HUES48 (cell line): ENCODE measurements around the gene DTX3L.

Experiments used
- H3K27ac ChIP-seq: one replicate; pipeline ENCODE4 v1.7.0; 2013; ENCODE audit warnings: low read depth, low read length, inconsistent platforms
- H3K27me3 ChIP-seq: 2 replicates; pipeline ENCODE4 v1.6.1; 2013; ENCODE audit warnings: mild to moderate bottlenecking, low read length; ENCODE audit not compliant: control insufficient read depth, insufficient read depth
- H3K36me3 ChIP-seq: 2 replicates; pipeline ENCODE4 v1.6.1; 2013; ENCODE audit warnings: low read length; ENCODE audit not compliant: control insufficient read depth, insufficient read depth
- H3K4me1 ChIP-seq: 2 replicates; pipeline ENCODE4 v1.6.1; 2013; ENCODE audit warnings: mild to moderate bottlenecking, low read length; ENCODE audit not compliant: control insufficient read depth, insufficient read depth
- H3K4me3 ChIP-seq: 2 replicates; pipeline ENCODE4 v1.5.1; 2013; ENCODE audit warnings: mild to moderate bottlenecking, low read depth, low read length
- H3K9ac ChIP-seq: 2 replicates; pipeline ENCODE4 v1.6.1; 2013; ENCODE audit warnings: mild to moderate bottlenecking, low read depth, low read length, moderate library complexity
- H3K9me3 ChIP-seq: 2 replicates; pipeline ENCODE4 v1.6.1; 2013; ENCODE audit warnings: low read length; ENCODE audit not compliant: control insufficient read depth, insufficient read depth

DTX3L gene

DNA sequence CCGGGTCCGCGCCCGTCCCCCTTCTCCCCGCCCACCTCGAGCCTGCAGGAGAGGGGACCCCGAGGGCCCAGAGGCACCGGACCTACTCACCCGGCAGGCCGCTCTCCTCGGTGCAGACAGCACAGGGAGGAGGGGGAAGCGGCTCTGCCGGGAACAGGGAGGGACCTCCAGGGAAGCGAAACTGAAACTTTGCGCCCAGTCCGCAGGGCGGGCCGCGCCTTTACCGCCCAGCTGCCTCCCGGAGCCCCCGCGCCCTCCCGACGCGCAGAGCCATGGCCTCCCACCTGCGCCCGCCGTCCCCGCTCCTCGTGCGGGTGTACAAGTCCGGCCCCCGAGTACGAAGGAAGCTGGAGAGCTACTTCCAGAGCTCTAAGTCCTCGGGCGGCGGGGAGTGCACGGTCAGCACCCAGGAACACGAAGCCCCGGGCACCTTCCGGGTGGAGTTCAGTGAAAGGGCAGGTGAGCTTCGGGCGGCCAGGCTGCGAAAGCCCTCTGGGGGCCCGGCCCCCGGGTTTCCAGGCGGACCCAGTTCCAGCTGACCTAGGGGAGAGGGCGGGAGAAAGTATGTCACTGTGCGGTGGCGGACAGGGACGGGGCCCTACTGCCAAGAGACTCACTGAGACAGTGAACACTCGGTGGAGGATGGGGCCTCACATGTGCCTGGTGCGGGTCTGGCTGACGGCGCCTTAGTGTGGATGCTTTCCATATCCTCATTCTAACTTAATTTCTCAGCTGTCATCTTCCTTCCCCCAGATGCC is at the start of gene DTX3L, which contains the start of gene PARP9:
TSS of gene DTX3L (plus strand) at position 184 of the 758 bp plus-strand sequence. CDS start at position 273, 89 bp downstream.
TSS of gene PARP9 (minus strand) at position 146 of the 758 bp plus-strand sequence. CDS start 4,680 bp downstream, outside the sequence.
- H3K4me3 ChIP-seq, result peak within 1 kb of the TSS; percentile 82
- no peaks in the 10 kb centered on the region for H3K9me3 ChIP-seq
- H3K27me3 ChIP-seq, result no peaks in the 10 kb centered on the region; the same call in 1 of the 2 replicates
- peaks cover 17% of the 10 kb centered on the region; the same call in 1 of the 2 replicates for H3K4me1 ChIP-seq
- H3K36me3 ChIP-seq, result peaks cover 2% of the 10 kb centered on the region; the same call in 1 of the 2 replicates
- H3K27ac ChIP-seq, result no peak within 1 kb of the TSS
- peak within 1 kb of the TSS; percentile 55; the same call in 1 of the 2 replicates for H3K9ac ChIP-seq

- H3K36me3 ChIP-seq, result no peaks in the 10 kb centered on the region
- H3K9me3 ChIP-seq, result no peaks in the 10 kb centered on the region
- H3K27me3 ChIP-seq, result no peaks in the 10 kb centered on the region
- H3K4me1 ChIP-seq, result peaks cover 33% of the 10 kb centered on the region
- H3K27ac ChIP-seq, result no peak overlapping the region
- H3K9ac ChIP-seq, result no peak overlapping the region
- H3K4me3 ChIP-seq, result peak overlapping the region; percentile 86
These were observed 49.1 kb upstream of the DTX3L start for GRCh38 chr3:122515020-122515468.

DNA sequence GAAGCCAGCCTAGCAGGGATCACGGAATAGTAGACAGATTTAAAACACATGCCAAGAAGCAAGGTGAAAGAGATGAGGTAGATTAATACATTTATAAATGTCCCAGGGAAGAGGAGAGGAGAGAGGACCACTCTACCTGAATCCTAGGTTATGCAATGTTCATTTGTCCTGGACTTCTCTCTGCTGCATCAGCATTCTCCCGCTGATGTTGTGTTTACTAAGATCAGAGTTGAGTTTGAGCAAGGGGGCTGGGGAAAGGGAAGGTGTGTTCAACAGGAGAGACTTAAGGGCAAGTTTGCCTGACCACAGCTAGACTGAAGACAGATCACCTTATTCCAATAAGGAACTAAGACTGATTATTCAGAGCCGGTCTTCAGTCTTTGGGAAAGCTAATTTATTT is 48.3 kb upstream of the DTX3L start:
- H3K36me3 ChIP-seq, result no peaks in the 10 kb centered on the region
- H3K9ac ChIP-seq, result no peak overlapping the region
- H3K27ac ChIP-seq, result no peak overlapping the region
- H3K27me3 ChIP-seq, result no peaks in the 10 kb centered on the region
- H3K9me3 ChIP-seq, result no peaks in the 10 kb centered on the region
- H3K4me3 ChIP-seq, result no peak overlapping the region
- H3K4me1 ChIP-seq, result peaks cover 25% of the 10 kb centered on the region

- H3K9me3 ChIP-seq, result no peaks in the 10 kb centered on the region
- H3K4me1 ChIP-seq, result peaks cover 15% of the 10 kb centered on the region
- H3K9ac ChIP-seq, result no peak overlapping the region
- H3K36me3 ChIP-seq, result no peaks in the 10 kb centered on the region
- H3K27me3 ChIP-seq, result no peaks in the 10 kb centered on the region
- H3K4me3 ChIP-seq, result no peak overlapping the region
- no peak overlapping the region for H3K27ac ChIP-seq
These were observed 47.2 kb upstream of the DTX3L start for GRCh38 chr3:122516846-122517360.

- Histone ChIP-seq H3K9me3 (no peaks in the 10 kb centered on the region), H3K27ac (no peak overlapping the region), H3K4me1 (no peaks in the 10 kb centered on the region), H3K4me3 (no peak overlapping the region), H3K27me3 (no peaks in the 10 kb centered on the region), H3K36me3 (no peaks in the 10 kb centered on the region), H3K9ac (no peak overlapping the region)
These were observed 44.4 kb upstream of the DTX3L start for GRCh38 chr3:122519693-122520092.

DNA sequence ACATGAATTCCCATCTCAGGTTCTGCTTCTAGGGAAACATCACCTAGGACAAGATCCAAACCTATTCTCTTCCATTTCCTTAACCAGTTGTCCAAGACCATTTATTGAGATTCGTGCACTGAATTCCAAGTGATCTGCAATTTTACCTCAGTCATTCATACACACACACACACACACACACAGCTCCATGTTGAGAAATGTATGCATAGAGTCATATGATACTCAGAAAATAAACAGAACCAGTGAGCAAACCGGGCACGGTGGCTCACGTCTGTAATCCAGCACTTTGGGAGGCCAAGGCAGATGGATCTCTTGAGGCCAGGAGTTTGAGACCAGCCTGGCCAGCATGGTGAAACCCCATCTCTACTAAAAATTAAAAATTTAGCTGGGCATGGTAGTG is 43.3 kb upstream of the DTX3L start:
- Histone ChIP-seq H3K36me3 (no peaks in the 10 kb centered on the region), H3K4me1 (no peaks in the 10 kb centered on the region), H3K27ac (no peak overlapping the region), H3K9ac (no peak overlapping the region), H3K4me3 (no peak overlapping the region), H3K27me3 (no peaks in the 10 kb centered on the region), H3K9me3 (no peaks in the 10 kb centered on the region)

DNA sequence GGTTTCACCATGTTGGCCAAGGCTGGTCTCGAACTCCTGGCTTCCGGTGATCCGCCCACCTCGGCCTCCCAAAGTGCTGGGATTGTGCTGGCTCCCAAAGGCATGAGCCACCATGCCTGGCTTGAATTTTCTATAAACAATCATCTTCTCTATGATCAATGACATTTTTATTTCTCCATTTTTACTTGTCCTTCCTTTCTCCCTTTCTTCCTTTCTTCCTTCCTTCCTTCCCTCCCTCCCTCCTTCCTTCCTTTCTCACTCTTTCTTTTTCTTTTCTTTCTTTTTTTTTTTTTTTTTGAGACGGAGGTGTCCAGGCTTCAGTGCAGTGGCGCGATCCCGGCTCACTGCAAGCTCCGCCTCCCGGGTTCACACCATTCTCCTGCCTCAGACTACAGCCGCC is 40.8 kb upstream of the DTX3L start:
- no peaks in the 10 kb centered on the region for H3K4me1 ChIP-seq
- H3K4me3 ChIP-seq, result no peak overlapping the region
- H3K9me3 ChIP-seq, result no peaks in the 10 kb centered on the region
- no peak overlapping the region for H3K9ac ChIP-seq
- no peaks in the 10 kb centered on the region for H3K36me3 ChIP-seq
- no peaks in the 10 kb centered on the region for H3K27me3 ChIP-seq
- no peak overlapping the region for H3K27ac ChIP-seq

- Histone ChIP-seq H3K9me3 (no peaks in the 10 kb centered on the region), H3K4me1 (no peaks in the 10 kb centered on the region), H3K27me3 (no peaks in the 10 kb centered on the region), H3K9ac (no peak overlapping the region), H3K4me3 (no peak overlapping the region), H3K36me3 (no peaks in the 10 kb centered on the region), H3K27ac (no peak overlapping the region)
These were observed 34.0 kb upstream of the DTX3L start for GRCh38 chr3:122530164-122530563.

GRCh38 chr3:122533480-122533879 is 30.7 kb upstream of the DTX3L start:
- H3K36me3 ChIP-seq, result no peaks in the 10 kb centered on the region
- no peaks in the 10 kb centered on the region for H3K27me3 ChIP-seq
- no peak overlapping the region for H3K4me3 ChIP-seq
- peak overlapping the region; percentile 45 for H3K27ac ChIP-seq
- H3K9ac ChIP-seq, result no peak overlapping the region
- peaks cover 26% of the 10 kb centered on the region for H3K4me1 ChIP-seq
- no peaks in the 10 kb centered on the region for H3K9me3 ChIP-seq

DNA sequence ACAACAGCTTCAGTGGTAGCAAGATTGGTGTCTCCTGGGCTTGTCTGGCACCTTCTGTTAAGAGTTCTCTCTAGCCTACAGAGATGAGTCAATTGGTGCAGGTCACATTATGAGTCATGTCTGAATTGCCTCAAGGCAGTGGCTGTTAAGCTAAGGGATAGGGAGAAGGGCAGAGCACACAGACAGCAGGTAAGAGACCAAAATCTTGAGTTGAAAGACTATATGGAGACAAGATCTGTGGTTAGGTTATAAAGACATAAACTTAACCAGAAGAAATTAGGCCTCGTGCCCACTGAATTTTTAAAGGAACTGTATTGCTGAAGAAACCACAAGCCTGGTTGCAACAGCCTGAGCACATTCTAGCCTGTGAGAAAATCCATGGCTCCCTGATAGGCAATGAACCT is 30.2 kb upstream of the DTX3L start:
- no peak overlapping the region for H3K4me3 ChIP-seq
- H3K36me3 ChIP-seq, result no peaks in the 10 kb centered on the region
- peaks cover 26% of the 10 kb centered on the region for H3K4me1 ChIP-seq
- no peaks in the 10 kb centered on the region for H3K27me3 ChIP-seq
- no peaks in the 10 kb centered on the region for H3K9me3 ChIP-seq
- H3K27ac ChIP-seq, result peak overlapping the region; percentile 45
- no peak overlapping the region for H3K9ac ChIP-seq

GRCh38 chr3:122535964-122536631 is 28.0 kb upstream of the DTX3L start:
- no peaks in the 10 kb centered on the region for H3K36me3 ChIP-seq
- peaks cover 26% of the 10 kb centered on the region for H3K4me1 ChIP-seq
- peak overlapping the region; percentile 57 for H3K27ac ChIP-seq
- H3K9ac ChIP-seq, result peak overlapping the region; percentile 24; the same call in 1 of the 2 replicates
- H3K4me3 ChIP-seq, result 0 out of 2 replicates have a peak overlapping the region, but pooled peaks have one; percentile 17
- no peaks in the 10 kb centered on the region for H3K9me3 ChIP-seq
- H3K27me3 ChIP-seq, result no peaks in the 10 kb centered on the region
